Measurements from ENCODE around the gene RNF8.
"Not testable (repeated sequence)": the region's sequence is repeated elsewhere in the genome, so short reads cannot be mapped to it uniquely, and the experiment has no call there.

RNF8 gene

GRCh38 chr6:37382994-37383765 lies 29.4 kb downstream of the RNF8 start:
- H3K27ac ChIP-seq (ENCODE audit: low read depth, low read length) = no peak overlapping the region
- peaks cover 64% of the 10 kb centered on the region for H3K36me3 ChIP-seq (ENCODE audit: control insufficient read depth, insufficient read depth, low read length)
- H3K4me3 ChIP-seq (ENCODE audit: low read depth, low read length) = no peak overlapping the region
- no peaks in the 10 kb centered on the region for H3K4me1 ChIP-seq (ENCODE audit: control insufficient read depth, insufficient read depth, low read length)
- no peak overlapping the region for H3K9ac ChIP-seq (ENCODE audit: low read depth, low read length)
- H3K9me3 ChIP-seq (ENCODE audit: control insufficient read depth, insufficient read depth, low read length) = no peaks in the 10 kb centered on the region
- no peaks in the 10 kb centered on the region for H3K27me3 ChIP-seq (ENCODE audit: control insufficient read depth, insufficient read depth, low read length)

GRCh38 chr6:37388578-37388977 lies 34.8 kb downstream of the RNF8 start:
- peaks cover 77% of the 10 kb centered on the region for H3K36me3 ChIP-seq (ENCODE audit: control insufficient read depth, insufficient read depth, low read length)
- H3K9me3 ChIP-seq (ENCODE audit: control insufficient read depth, insufficient read depth, low read length) = no peaks in the 10 kb centered on the region

GRCh38 chr6:37389857-37390256 lies 36.1 kb downstream of the RNF8 start:
- H3K27ac ChIP-seq (ENCODE audit: low read depth, low read length) = no peak overlapping the region
- H3K27me3 ChIP-seq (ENCODE audit: control insufficient read depth, insufficient read depth, low read length) = no peaks in the 10 kb centered on the region
- peaks cover 68% of the 10 kb centered on the region for H3K36me3 ChIP-seq (ENCODE audit: control insufficient read depth, insufficient read depth, low read length)
- H3K4me3 ChIP-seq (ENCODE audit: low read depth, low read length) = no peak overlapping the region
- H3K9me3 ChIP-seq (ENCODE audit: control insufficient read depth, insufficient read depth, low read length) = no peaks in the 10 kb centered on the region
- no peaks in the 10 kb centered on the region for H3K4me1 ChIP-seq (ENCODE audit: control insufficient read depth, insufficient read depth, low read length)
- no peak overlapping the region for H3K9ac ChIP-seq (ENCODE audit: low read depth, low read length)

More at GRCh38 chr6:37388578-37388977, 34.8 kb downstream of the RNF8 start:
- Histone ChIP-seq H3K4me1 (ENCODE audit: control insufficient read depth, insufficient read depth, low read length) (no peaks in the 10 kb centered on the region), H3K9ac (ENCODE audit: low read depth, low read length) (no peak overlapping the region), H3K27ac (ENCODE audit: low read depth, low read length) (no peak overlapping the region), H3K4me3 (ENCODE audit: low read depth, low read length) (no peak overlapping the region), H3K27me3 (ENCODE audit: control insufficient read depth, insufficient read depth, low read length) (no peaks in the 10 kb centered on the region)

GRCh38 chr6:37391120-37391519 lies 37.3 kb downstream of the RNF8 start:
- no peak overlapping the region for H3K4me3 ChIP-seq (ENCODE audit: low read depth, low read length)
- H3K4me1 ChIP-seq (ENCODE audit: control insufficient read depth, insufficient read depth, low read length) = no peaks in the 10 kb centered on the region
- no peak overlapping the region for H3K27ac ChIP-seq (ENCODE audit: low read depth, low read length)
- H3K27me3 ChIP-seq (ENCODE audit: control insufficient read depth, insufficient read depth, low read length) = no peaks in the 10 kb centered on the region
- no peaks in the 10 kb centered on the region for H3K9me3 ChIP-seq (ENCODE audit: control insufficient read depth, insufficient read depth, low read length)
- H3K9ac ChIP-seq (ENCODE audit: low read depth, low read length) = no peak overlapping the region
- H3K36me3 ChIP-seq (ENCODE audit: control insufficient read depth, insufficient read depth, low read length) = peaks cover 67% of the 10 kb centered on the region

GRCh38 chr6:37392821-37393220 lies 39.0 kb downstream of the RNF8 start:
- Histone ChIP-seq H3K9ac (ENCODE audit: low read depth, low read length) (no peak overlapping the region), H3K9me3 (ENCODE audit: control insufficient read depth, insufficient read depth, low read length) (no peaks in the 10 kb centered on the region), H3K36me3 (ENCODE audit: control insufficient read depth, insufficient read depth, low read length) (peaks cover 56% of the 10 kb centered on the region), H3K27me3 (ENCODE audit: control insufficient read depth, insufficient read depth, low read length) (no peaks in the 10 kb centered on the region), H3K4me1 (ENCODE audit: control insufficient read depth, insufficient read depth, low read length) (no peaks in the 10 kb centered on the region), H3K27ac (ENCODE audit: low read depth, low read length) (no peak overlapping the region), H3K4me3 (ENCODE audit: low read depth, low read length) (no peak overlapping the region)

- Histone ChIP-seq H3K36me3 (ENCODE audit: control insufficient read depth, insufficient read depth, low read length) (peaks cover 50% of the 10 kb centered on the region), H3K4me1 (ENCODE audit: control insufficient read depth, insufficient read depth, low read length) (no peaks in the 10 kb centered on the region), H3K9ac (ENCODE audit: low read depth, low read length) (no peak overlapping the region), H3K9me3 (ENCODE audit: control insufficient read depth, insufficient read depth, low read length) (no peaks in the 10 kb centered on the region), H3K27ac (ENCODE audit: low read depth, low read length) (no peak overlapping the region), H3K4me3 (ENCODE audit: low read depth, low read length) (no peak overlapping the region), H3K27me3 (ENCODE audit: control insufficient read depth, insufficient read depth, low read length) (no peaks in the 10 kb centered on the region)
These were observed 39.7 kb downstream of the RNF8 start for GRCh38 chr6:37393381-37393929.

- H3K27me3 ChIP-seq (ENCODE audit: control insufficient read depth, insufficient read depth, low read length) = no peaks in the 10 kb centered on the region
- H3K9ac ChIP-seq (ENCODE audit: low read depth, low read length) = no peak overlapping the region
- H3K9me3 ChIP-seq (ENCODE audit: control insufficient read depth, insufficient read depth, low read length) = no peaks in the 10 kb centered on the region
- no peaks in the 10 kb centered on the region for H3K4me1 ChIP-seq (ENCODE audit: control insufficient read depth, insufficient read depth, low read length)
- H3K4me3 ChIP-seq (ENCODE audit: low read depth, low read length) = no peak overlapping the region
- no peak overlapping the region for H3K27ac ChIP-seq (ENCODE audit: low read depth, low read length)
- H3K36me3 ChIP-seq (ENCODE audit: control insufficient read depth, insufficient read depth, low read length) = peaks cover 18% of the 10 kb centered on the region
These were observed 42.9 kb downstream of the RNF8 start for GRCh38 chr6:37396571-37397180.

GRCh38 chr6:37399131-37399530 lies 45.3 kb downstream of the RNF8 start:
- H3K27me3 ChIP-seq (ENCODE audit: control insufficient read depth, insufficient read depth, low read length) = no peaks in the 10 kb centered on the region
- H3K9ac ChIP-seq (ENCODE audit: low read depth, low read length) = no peak overlapping the region
- H3K4me3 ChIP-seq (ENCODE audit: low read depth, low read length) = no peak overlapping the region
- H3K27ac ChIP-seq (ENCODE audit: low read depth, low read length) = no peak overlapping the region
- no peaks in the 10 kb centered on the region for H3K36me3 ChIP-seq (ENCODE audit: control insufficient read depth, insufficient read depth, low read length)
- no peaks in the 10 kb centered on the region for H3K9me3 ChIP-seq (ENCODE audit: control insufficient read depth, insufficient read depth, low read length)
- H3K4me1 ChIP-seq (ENCODE audit: control insufficient read depth, insufficient read depth, low read length) = no peaks in the 10 kb centered on the region

- Histone ChIP-seq H3K9me3 (ENCODE audit: control insufficient read depth, insufficient read depth, low read length) (no peaks in the 10 kb centered on the region), H3K27ac (ENCODE audit: low read depth, low read length) (no peak overlapping the region), H3K4me1 (ENCODE audit: control insufficient read depth, insufficient read depth, low read length) (no peaks in the 10 kb centered on the region), H3K27me3 (ENCODE audit: control insufficient read depth, insufficient read depth, low read length) (no peaks in the 10 kb centered on the region), H3K4me3 (ENCODE audit: low read depth, low read length) (no peak overlapping the region), H3K9ac (ENCODE audit: low read depth, low read length) (no peak overlapping the region), H3K36me3 (ENCODE audit: control insufficient read depth, insufficient read depth, low read length) (no peaks in the 10 kb centered on the region)
These were observed 46.2 kb downstream of the RNF8 start for GRCh38 chr6:37399795-37400490.

- H3K4me1 ChIP-seq (ENCODE audit: control insufficient read depth, insufficient read depth, low read length); H3K9ac ChIP-seq (ENCODE audit: low read depth, low read length): not testable (repeated sequence)
These were observed 47.9 kb downstream of the RNF8 start for GRCh38 chr6:37401658-37402057.

More at GRCh38 chr6:37401658-37402057, 47.9 kb downstream of the RNF8 start:
- not testable (repeated sequence) for H3K4me3 ChIP-seq (ENCODE audit: low read depth, low read length); H3K36me3 ChIP-seq (ENCODE audit: control insufficient read depth, insufficient read depth, low read length); H3K9me3 ChIP-seq (ENCODE audit: control insufficient read depth, insufficient read depth, low read length); H3K27ac ChIP-seq (ENCODE audit: low read depth, low read length); H3K27me3 ChIP-seq (ENCODE audit: control insufficient read depth, insufficient read depth, low read length)
